ENCODE results near the gene JMJD1C. TPM values are rescaled to one million over a fixed set of nuclear protein-coding genes. Genes with fewer than 3 reads are reported as not detected.
A peak's percentile ranks its signal among the peaks of the same experiment; 100 is the strongest.

The JMJD1C gene
- total RNA-seq, 1 donor from 2014 or later: 83.7 TPM

DNA sequence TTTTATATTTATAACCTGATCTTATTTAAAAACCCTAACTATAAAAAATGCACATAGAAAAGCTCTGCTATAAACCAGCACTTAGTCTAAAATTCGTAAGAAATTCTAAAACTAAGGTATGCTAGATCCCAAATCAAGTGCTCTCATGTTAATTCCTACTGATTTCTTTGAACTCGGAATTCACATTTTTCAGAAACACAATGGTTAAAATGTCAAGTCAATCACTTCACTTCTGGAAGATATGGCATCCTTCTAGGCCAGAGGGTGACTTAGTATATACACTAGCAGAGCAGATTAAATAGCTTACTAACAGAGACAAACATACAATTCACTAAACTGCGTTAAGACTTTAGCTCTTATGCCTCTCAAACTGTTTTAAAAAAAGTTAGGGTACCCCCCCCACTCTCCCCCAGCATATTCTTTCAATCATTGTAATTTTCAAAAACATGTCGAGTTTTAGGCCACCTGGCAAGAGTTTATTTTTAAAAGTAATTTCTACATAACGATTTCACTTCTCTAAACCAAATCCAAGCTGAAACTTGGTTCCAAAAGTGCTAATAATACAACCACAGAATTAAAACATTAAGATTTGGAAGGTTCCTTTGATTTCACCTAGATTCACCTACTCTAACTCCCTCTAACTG is 203.2 kb downstream of the JMJD1C start:
- DNase-seq (ENCODE audit: low spot score): no peak
- TF ChIP-seq, protein P1, sequence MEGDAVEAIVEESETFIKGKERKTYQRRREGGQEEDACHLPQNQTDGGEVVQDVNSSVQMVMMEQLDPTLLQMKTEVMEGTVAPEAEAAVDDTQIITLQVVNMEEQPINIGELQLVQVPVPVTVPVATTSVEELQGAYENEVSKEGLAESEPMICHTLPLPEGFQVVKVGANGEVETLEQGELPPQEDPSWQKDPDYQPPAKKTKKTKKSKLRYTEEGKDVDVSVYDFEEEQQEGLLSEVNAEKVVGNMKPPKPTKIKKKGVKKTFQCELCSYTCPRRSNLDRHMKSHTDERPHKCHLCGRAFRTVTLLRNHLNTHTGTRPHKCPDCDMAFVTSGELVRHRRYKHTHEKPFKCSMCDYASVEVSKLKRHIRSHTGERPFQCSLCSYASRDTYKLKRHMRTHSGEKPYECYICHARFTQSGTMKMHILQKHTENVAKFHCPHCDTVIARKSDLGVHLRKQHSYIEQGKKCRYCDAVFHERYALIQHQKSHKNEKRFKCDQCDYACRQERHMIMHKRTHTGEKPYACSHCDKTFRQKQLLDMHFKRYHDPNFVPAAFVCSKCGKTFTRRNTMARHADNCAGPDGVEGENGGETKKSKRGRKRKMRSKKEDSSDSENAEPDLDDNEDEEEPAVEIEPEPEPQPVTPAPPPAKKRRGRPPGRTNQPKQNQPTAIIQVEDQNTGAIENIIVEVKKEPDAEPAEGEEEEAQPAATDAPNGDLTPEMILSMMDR (IDR thresholded peaks at IDR 0.05; ENCODE audit: unreplicated experiment): no peak
- no peak overlapping the region for H3K4me3 Mint-ChIP-seq (ENCODE audit: unreplicated experiment)
- peaks cover 23% of the 10 kb centered on the region for H3K4me1 Mint-ChIP-seq (ENCODE audit: unreplicated experiment)
- H3K9me3 Mint-ChIP-seq (ENCODE audit: unreplicated experiment): no peaks in the 10 kb centered on the region
- H3K27ac Mint-ChIP-seq (ENCODE audit: unreplicated experiment): no peak overlapping the region
- peaks cover 3% of the 10 kb centered on the region for H3K27me3 Mint-ChIP-seq (ENCODE audit: unreplicated experiment)
- H3K36me3 Mint-ChIP-seq (ENCODE audit: low read depth, unreplicated experiment): peaks cover 3% of the 10 kb centered on the region

DNA sequence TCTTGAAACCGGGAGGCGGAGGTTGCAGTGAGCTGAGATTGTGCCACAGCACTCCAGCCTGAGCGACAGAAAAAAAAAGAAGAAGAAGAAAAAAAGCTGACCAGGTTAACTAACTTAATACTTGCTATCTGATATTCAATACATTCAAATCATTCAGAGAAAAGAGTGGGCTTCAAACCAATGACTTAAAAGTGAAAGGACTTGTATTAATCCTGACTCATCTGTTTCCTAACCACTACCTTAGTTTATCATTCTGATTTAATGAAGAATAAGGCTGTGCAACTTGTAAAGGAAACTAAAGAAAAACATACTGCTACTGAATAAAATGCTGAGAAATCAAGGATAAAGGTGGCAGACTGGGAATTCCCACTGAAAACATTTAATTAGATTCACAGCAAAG is 204.3 kb downstream of the JMJD1C start:
- TF ChIP-seq, protein P1 (IDR thresholded peaks at IDR 0.05; ENCODE audit: unreplicated experiment): no peak
- Mint-ChIP-seq H3K27me3 (ENCODE audit: unreplicated experiment) (peaks cover 3% of the 10 kb centered on the region), H3K27ac (ENCODE audit: unreplicated experiment) (peak overlapping the region; percentile 36), H3K9me3 (ENCODE audit: unreplicated experiment) (no peaks in the 10 kb centered on the region), H3K4me1 (ENCODE audit: unreplicated experiment) (peaks cover 23% of the 10 kb centered on the region), H3K4me3 (ENCODE audit: unreplicated experiment) (peak overlapping the region; percentile 37), H3K36me3 (ENCODE audit: low read depth, unreplicated experiment) (peaks cover 3% of the 10 kb centered on the region)
- DNase-seq (ENCODE audit: low spot score): no peak

DNA sequence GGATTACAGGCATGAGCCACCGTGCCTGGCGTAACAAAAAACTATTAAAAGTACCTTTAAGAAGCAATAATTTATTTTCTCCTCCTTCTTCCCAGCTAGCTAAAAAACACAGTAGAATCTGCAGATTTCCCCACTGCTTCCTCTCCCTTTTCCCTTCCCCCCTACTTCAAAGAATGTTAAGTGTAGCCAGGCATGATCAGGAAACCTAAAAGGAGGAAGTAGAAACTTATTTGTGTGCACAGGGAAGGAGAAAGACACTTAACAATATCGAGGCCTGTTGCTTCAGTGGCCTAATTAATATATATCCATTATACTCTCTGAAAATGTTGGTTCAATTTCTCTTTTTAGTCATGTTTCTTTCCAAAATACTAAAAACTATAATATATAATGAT is 204.9 kb downstream of the JMJD1C start:
- Mint-ChIP-seq H3K4me1 (ENCODE audit: unreplicated experiment) (peaks cover 23% of the 10 kb centered on the region), H3K4me3 (ENCODE audit: unreplicated experiment) (peak overlapping the region; percentile 76), H3K36me3 (ENCODE audit: low read depth, unreplicated experiment) (peaks cover 3% of the 10 kb centered on the region), H3K27me3 (ENCODE audit: unreplicated experiment) (peaks cover 3% of the 10 kb centered on the region), H3K27ac (ENCODE audit: unreplicated experiment) (peak overlapping the region; percentile 78), H3K9me3 (ENCODE audit: unreplicated experiment) (no peaks in the 10 kb centered on the region)
- TF ChIP-seq, protein P1 (IDR thresholded peaks at IDR 0.05; ENCODE audit: unreplicated experiment): no peak
- no peak for DNase-seq (ENCODE audit: low spot score)

DNA sequence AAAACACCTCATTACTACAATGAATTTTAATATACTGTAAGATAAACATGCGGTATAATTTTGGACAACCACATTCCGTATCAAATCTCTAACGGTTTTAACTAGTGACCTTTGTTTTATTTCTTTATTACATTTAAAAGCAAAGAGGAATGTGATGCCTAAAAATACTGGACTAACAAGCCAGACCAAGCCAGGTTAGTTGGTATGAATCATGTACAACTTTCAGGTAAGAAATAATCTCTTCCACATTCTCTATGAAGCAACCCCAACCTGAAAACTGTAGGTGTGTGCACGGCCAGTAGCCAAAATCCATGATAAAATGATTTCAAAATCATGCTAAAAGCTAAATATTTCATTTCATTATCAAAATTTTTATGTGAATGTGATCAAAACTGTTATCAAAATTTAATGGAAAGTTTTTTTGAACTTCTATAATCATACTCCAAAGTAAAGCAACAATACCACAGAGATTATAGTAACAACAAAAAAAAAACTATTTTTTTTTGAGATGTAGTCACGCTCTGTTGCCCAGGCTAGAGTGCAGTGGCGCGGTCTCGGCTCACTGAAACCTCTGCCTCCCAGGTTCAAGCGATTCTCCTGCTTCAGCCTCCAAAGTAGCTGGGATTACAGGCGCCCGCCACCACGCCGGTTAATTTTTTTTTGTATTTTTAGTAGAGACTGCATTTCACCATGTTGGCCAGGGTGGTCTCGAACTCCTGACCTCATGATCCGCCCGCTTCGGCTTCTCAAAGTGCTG is 205.5 kb downstream of the JMJD1C start:
- Mint-ChIP-seq H3K9me3 (ENCODE audit: unreplicated experiment) (no peaks in the 10 kb centered on the region), H3K27ac (ENCODE audit: unreplicated experiment) (no peak overlapping the region), H3K27me3 (ENCODE audit: unreplicated experiment) (peaks cover 3% of the 10 kb centered on the region), H3K36me3 (ENCODE audit: low read depth, unreplicated experiment) (peaks cover 3% of the 10 kb centered on the region), H3K4me1 (ENCODE audit: unreplicated experiment) (peaks cover 23% of the 10 kb centered on the region), H3K4me3 (ENCODE audit: unreplicated experiment) (no peak overlapping the region)
- DNase-seq (ENCODE audit: low spot score): no peak
- TF ChIP-seq, protein P1 (IDR thresholded peaks at IDR 0.05; ENCODE audit: unreplicated experiment): no peak
